ENCODE measurements around the gene HUS1. TPM values are rescaled to one million over a fixed set of nuclear protein-coding genes. Genes with fewer than 3 reads are reported as not detected.
"Not testable (repeated sequence)": the region's sequence is repeated elsewhere in the genome, so short reads cannot be mapped to it uniquely, and the experiment has no call there.

The HUS1 gene
- 10 to 100 TPM; 11.1 to 27.4 (median 20.3) TPM for total RNA-seq

DNA sequence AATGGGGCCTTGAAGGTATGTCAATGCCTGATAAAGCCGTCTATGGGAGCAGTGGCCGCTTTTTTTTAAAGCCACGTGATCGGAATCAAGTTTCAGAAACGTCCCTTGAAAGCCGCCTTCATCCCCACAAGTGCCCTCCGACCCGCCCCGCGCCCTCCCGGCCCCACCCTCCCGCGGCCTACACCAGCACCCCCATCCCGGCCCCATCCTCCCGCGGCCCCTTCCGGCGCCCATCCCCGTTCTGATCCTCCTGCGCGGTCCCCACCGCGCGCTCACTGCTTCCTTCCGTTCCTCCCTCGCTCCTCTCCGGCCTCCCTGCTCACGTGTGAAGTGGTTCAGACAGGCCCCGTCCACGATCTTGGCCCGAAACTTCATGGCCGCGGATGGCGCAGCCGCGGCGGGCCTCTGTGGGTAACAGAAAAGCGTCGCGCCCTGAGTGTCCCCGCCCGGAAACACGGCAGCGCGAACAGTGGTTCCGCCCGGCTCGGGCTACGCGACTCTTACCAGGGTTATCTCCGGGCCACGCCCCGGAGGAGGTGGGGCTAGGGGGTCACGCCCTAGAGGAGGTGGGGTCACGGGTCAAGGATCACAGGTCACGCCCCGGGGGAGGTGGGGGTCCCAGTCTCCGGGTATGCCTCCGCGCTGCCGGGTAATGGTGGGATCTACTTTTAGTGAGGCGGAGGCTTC is at the start of gene HUS1:
Gene HUS1, minus strand, starts transcription at position 471 of the 687 bp plus-strand sequence. Its CDS starts 96 bp downstream, at position 375.
- in situ Hi-C loops (cut with MboI; ENCODE audit: low pct_unique_long_range_greater_than_20kb in 2 of 9, low sequenced_read_pairs in 9 of 9, unreplicated experiment in 9 of 9) = loop anchor here in 3 of 9 experiments (25.0 kb wide), 2 partner anchors 108 to 133 kb away; partner anchors contain the start of gene UPP1 (in 2 of the 3)
- peaks cover 4 to 15% of the 10 kb centered on the region in 2 donors for H3K4me1 ChIP-seq (replicated peaks in 1 of 2)
- H3K27ac ChIP-seq = peak within 1 kb of the TSS; percentile 47 to 90
- peak within 1 kb of the TSS; percentile 46 to 68 (median 52) for H3K4me3 ChIP-seq
- 0 to 27% (median 7%) methylated on average over 3 to 9 of the region's 62 CpGs; no CpG with 5 or more reads in 6 of the 10 experiments for WGBS, 10 experiments
- ATAC-seq (replicated peaks in 6 of 8) = peak; percentile 94 to 98 (median 96)

DNA sequence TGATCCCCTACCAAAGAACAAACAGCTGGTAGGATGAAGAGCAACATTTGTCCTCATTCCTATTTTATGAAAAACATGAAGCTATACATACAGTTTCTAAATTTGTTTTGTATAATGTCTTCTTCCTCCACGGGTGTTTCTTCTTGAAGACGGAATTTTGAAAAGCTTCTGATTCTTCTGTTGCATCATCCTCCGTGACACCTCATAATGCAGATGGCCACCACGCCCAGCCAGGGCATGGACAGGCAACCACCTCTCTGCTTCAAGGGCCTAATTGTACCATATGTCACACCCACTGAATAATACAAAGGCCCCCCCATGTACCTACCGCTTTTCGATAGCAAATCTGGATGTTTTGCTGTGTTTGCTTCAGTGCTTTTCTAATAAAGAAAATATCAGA is 49.5 kb upstream of the HUS1 start, which contains the start of gene SUN3:
Gene SUN3, minus strand, starts transcription at position 170 of the 400 bp plus-strand sequence. Its CDS starts 169 bp downstream, at position 1.
- in situ Hi-C loops (cut with MboI; ENCODE audit: low pct_unique_long_range_greater_than_20kb in 2 of 9, low sequenced_read_pairs in 9 of 9, unreplicated experiment in 9 of 9) = no loop called here
- peak in 2 of 8 experiments; percentile 60 to 73 for ATAC-seq (replicated peaks in 6 of 8)
- H3K27ac ChIP-seq = no peak within 1 kb of the TSS
- H3K4me3 ChIP-seq = no peak within 1 kb of the TSS
- H3K4me1 ChIP-seq (replicated peaks in 1 of 2) = no peaks in the 10 kb centered on the region
- WGBS, 10 experiments = 0 to 96% (median 58%) methylated on average over 1 to 6 of the region's 6 CpGs

DNA sequence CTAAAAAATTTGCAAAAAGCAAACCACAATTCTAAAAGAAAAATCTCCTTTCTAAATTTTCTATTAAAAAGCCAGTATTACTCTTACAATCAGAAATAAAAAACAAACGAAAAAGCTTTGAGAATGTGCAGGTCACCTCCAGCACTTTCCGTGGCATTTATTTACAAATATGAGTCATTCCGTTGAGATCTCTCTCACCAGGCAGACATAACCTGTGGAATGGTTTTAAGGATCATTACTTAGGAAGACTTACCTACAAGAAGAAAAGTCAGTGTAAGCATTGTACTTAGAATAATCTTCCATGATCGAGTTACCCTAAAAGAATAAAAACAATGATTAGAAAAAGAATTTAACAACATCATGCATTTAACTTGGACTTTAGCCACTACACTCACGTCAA is 46.2 kb upstream of the HUS1 start:
- WGBS, 10 experiments = 35 to 90% (median 62%) methylated on average over 2 to 5 of the region's 5 CpGs
- no peak overlapping the region for H3K27ac ChIP-seq
- in situ Hi-C loops (cut with MboI; ENCODE audit: low pct_unique_long_range_greater_than_20kb in 2 of 9, low sequenced_read_pairs in 9 of 9, unreplicated experiment in 9 of 9) = no loop called here
- ATAC-seq (replicated peaks in 6 of 8) = no peak
- no peaks in the 10 kb centered on the region for H3K4me1 ChIP-seq (replicated peaks in 1 of 2)
- H3K4me3 ChIP-seq = no peak overlapping the region

DNA sequence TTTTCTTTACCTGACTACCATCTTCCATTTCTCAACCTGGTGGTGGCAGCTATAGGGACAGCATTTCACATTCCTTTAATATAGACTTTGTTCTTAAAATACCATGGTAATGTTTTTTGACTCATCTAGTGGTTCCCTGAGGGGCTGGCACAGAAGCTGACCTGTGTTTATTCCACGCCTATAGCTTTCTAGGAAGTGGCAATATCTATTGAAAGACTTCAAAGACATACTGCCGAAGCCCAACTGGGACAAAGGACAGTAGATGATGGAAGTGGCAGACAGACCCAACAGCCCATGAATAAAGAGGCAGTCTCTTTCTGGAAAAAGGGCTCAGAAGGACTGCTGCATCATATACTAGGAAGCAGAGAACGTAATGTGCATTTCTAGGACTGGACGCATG is 38.3 kb upstream of the HUS1 start:
- Histone ChIP-seq H3K4me3 (no peak overlapping the region), H3K27ac (no peak overlapping the region), H3K4me1 (replicated peaks in 1 of 2) (no peaks in the 10 kb centered on the region)
- ATAC-seq (replicated peaks in 6 of 8) = no peak
- in situ Hi-C loops (cut with MboI; ENCODE audit: low pct_unique_long_range_greater_than_20kb in 2 of 9, low sequenced_read_pairs in 9 of 9, unreplicated experiment in 9 of 9) = no loop called here
- WGBS, 10 experiments = 57 to 100% (median 97%) methylated on average over 1 to 4 of the region's 4 CpGs

DNA sequence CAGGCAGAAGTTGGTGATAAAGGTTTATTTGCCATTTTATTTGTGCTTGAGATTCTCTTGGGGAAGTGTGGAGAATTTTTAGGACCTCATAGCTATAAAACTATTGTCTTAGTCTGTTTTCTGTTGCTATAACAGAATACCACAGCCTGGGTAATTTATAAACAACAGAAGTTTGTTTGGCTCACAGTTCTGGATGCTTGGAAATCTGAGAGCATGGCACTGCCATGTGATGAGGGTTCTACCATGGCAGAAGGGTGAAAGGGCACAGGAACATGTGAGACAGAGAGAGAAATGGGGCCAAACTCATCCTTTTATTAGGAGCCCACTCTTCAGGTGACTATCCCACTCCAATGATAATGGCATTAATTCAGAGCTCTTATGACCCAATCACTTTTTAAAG is 37.2 kb upstream of the HUS1 start:
- Histone ChIP-seq H3K4me1 (replicated peaks in 1 of 2) (no peaks in the 10 kb centered on the region), H3K4me3 (no peak overlapping the region), H3K27ac (no peak overlapping the region)
- no peak for ATAC-seq (replicated peaks in 6 of 8)
- in situ Hi-C loops (cut with MboI; ENCODE audit: low pct_unique_long_range_greater_than_20kb in 2 of 9, low sequenced_read_pairs in 9 of 9, unreplicated experiment in 9 of 9) = no loop called here

DNA sequence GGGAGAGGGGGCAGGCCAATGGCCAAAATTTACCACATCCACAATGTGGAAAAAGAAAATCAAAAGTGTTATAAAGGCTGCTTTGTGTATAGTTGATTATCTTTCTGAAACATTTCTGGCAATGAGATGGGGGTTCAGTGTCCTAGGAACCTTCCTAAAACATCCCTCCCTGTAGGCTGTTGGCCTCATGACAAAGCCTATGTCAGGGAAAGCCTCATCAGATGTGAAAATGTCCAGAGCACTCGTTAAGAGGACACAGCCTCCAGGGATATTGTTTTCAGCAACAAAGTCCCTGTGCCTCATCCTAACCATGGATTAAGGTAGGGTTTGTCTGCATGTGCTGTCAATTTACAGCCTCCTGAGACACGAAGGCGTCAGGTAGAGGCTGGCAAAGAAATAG is 32.5 kb upstream of the HUS1 start:
- in situ Hi-C loops (cut with MboI; ENCODE audit: low pct_unique_long_range_greater_than_20kb in 2 of 9, low sequenced_read_pairs in 9 of 9, unreplicated experiment in 9 of 9) = no loop called here
- no peak for ATAC-seq (replicated peaks in 6 of 8)
- H3K27ac ChIP-seq = no peak overlapping the region
- H3K4me3 ChIP-seq = no peak overlapping the region
- H3K4me1 ChIP-seq (replicated peaks in 1 of 2) = no peaks in the 10 kb centered on the region
- 27 to 94% (median 67%) methylated on average over 1 to 3 of the region's 3 CpGs; no CpG with 5 or more reads in 1 of the 10 experiments for WGBS, 10 experiments

DNA sequence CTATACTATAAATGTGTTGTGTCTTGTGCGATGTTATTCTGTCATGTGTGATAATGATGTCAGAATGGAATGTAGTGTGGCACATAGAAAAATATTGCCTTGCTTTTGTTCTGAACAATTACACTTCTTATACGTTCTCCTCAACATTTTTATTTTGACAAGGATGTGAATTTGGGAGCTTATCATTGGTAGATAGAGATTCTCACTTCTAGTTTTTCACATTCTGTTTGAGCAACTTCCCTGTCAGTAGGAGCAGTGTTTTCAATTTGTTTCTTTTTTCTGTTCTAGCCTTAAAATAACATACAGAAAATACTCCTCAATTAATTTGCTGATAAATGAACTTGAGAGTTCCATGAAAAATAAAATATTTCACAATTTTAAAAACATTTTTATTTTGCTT is 31.9 kb upstream of the HUS1 start:
- H3K27ac ChIP-seq = no peak overlapping the region
- H3K4me3 ChIP-seq = no peak overlapping the region
- H3K4me1 ChIP-seq (replicated peaks in 1 of 2) = no peaks in the 10 kb centered on the region
- ATAC-seq (replicated peaks in 6 of 8) = no peak
- in situ Hi-C loops (cut with MboI; ENCODE audit: low pct_unique_long_range_greater_than_20kb in 2 of 9, low sequenced_read_pairs in 9 of 9, unreplicated experiment in 9 of 9) = no loop called here
- WGBS, 10 experiments = 33 to 100% (median 91%) methylated on average over 1 to 2 of the region's 2 CpGs; no CpG with 5 or more reads in 2 of the 10 experiments

DNA sequence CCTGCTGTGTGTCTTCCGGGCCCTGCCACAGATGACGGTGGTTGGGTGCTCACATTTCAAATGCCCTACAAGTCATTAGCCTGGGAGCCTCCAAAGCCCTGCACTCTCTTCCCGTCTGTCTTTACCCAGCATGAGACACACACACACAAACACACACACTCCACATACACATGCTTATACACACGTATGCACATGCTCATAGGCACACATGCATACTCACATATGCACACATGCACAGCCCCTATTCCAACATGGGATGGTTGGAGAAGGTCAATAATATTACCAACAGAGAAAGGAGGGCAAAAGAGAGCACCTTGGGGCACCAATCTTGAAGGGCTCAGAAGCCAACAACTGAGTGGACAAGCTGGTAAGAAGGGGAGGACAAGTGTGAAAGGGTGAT is 30.5 kb upstream of the HUS1 start:
- in situ Hi-C loops (cut with MboI; ENCODE audit: low pct_unique_long_range_greater_than_20kb in 2 of 9, low sequenced_read_pairs in 9 of 9, unreplicated experiment in 9 of 9) = no loop called here
- ATAC-seq (replicated peaks in 6 of 8) = no peak
- 50 to 100% methylated on average over 1 of the region's 4 CpGs; no CpG with 5 or more reads in 8 of the 10 experiments for WGBS, 10 experiments
- Histone ChIP-seq H3K4me1 (replicated peaks in 1 of 2) (peaks cover 0 to 7% of the 10 kb centered on the region in 2 donors), H3K4me3 (no peak overlapping the region), H3K27ac (no peak overlapping the region)

DNA sequence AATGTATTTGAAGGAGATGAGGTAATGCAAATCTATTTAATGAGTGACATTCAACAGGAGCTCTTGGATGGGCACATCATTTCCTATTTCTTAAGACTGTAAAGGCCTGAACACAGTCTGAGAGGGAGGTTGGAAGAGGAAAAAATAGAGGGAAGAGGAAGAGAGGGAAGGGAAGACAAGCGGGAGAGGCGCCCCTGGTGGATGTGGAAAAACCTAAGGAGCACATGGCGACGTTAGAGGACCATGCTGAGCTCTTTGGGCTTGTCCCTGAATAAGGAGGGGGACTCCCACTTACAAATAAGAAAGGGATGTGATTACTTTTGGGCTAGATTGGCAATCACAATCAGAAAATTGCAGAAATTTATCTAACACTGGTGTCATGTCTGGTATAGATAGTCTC is 29.8 kb upstream of the HUS1 start:
- in situ Hi-C loops (cut with MboI; ENCODE audit: low pct_unique_long_range_greater_than_20kb in 2 of 9, low sequenced_read_pairs in 9 of 9, unreplicated experiment in 9 of 9) = no loop called here
- 60 to 100% (median 91%) methylated on average over 1 to 4 of the region's 4 CpGs; no CpG with 5 or more reads in 5 of the 10 experiments for WGBS, 10 experiments
- Histone ChIP-seq H3K4me1 (replicated peaks in 1 of 2) (peaks cover 0 to 14% of the 10 kb centered on the region in 2 donors), H3K4me3 (no peak overlapping the region), H3K27ac (no peak overlapping the region)
- no peak for ATAC-seq (replicated peaks in 6 of 8)

DNA sequence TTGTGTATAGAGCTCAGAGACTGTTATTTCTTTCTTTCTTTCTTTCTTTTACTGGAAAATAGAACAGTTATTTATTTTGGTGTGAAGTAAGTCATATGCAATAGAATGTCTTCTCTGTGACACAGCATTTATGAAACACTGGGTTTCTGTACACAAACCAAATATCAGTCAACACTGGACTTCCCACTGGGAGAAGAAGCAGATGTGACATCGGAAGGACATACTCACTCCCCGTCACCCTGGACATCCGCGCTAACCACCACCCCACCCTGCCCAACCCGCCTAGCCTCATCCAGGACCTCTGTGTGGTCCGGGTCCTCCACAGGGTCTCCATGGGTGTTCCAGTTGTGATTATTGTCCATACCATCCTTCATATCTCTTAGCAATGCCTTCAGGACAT is 27.5 kb upstream of the HUS1 start:
- ATAC-seq (replicated peaks in 6 of 8) = no peak
- in situ Hi-C loops (cut with MboI; ENCODE audit: low pct_unique_long_range_greater_than_20kb in 2 of 9, low sequenced_read_pairs in 9 of 9, unreplicated experiment in 9 of 9) = no loop called here
- Histone ChIP-seq H3K4me1 (replicated peaks in 1 of 2) (peaks cover 0 to 17% of the 10 kb centered on the region in 2 donors), H3K4me3 (no peak overlapping the region), H3K27ac (no peak overlapping the region)
- 60 to 100% (median 86%) methylated on average over 1 to 4 of the region's 6 CpGs; no CpG with 5 or more reads in 6 of the 10 experiments for WGBS, 10 experiments

DNA sequence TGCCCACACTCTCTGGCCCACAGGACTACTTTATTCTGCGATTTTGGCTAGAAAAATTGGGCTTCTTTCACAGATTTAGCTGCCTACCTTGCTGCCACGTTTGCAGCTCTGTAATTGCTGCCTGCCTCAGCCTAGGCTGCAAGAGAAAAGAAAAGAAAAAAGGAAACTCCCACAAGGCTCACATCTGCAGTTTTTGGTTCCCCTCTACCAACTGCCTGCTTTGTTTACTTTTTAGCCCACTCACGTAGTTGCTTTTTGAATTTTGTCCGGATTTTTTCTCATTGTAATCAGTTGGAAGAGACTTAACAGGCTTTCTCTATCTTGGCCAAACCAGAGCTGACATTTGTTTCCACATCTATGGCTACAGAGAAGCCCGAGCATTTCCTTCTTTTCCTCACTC is 25.2 kb upstream of the HUS1 start:
- no peak overlapping the region for H3K4me3 ChIP-seq
- H3K4me1 ChIP-seq (replicated peaks in 1 of 2) = peaks cover 0 to 17% of the 10 kb centered on the region in 2 donors
- H3K27ac ChIP-seq = peak overlapping the region in 1 of 2 donors; percentile 19
- WGBS, 10 experiments = 10 to 67% (median 37%) methylated on average over 1 to 5 of the region's 5 CpGs; no CpG with 5 or more reads in 1 of the 10 experiments
- in situ Hi-C loops (cut with MboI; ENCODE audit: low pct_unique_long_range_greater_than_20kb in 2 of 9, low sequenced_read_pairs in 9 of 9, unreplicated experiment in 9 of 9) = no loop called here
- ATAC-seq (replicated peaks in 6 of 8) = no peak

DNA sequence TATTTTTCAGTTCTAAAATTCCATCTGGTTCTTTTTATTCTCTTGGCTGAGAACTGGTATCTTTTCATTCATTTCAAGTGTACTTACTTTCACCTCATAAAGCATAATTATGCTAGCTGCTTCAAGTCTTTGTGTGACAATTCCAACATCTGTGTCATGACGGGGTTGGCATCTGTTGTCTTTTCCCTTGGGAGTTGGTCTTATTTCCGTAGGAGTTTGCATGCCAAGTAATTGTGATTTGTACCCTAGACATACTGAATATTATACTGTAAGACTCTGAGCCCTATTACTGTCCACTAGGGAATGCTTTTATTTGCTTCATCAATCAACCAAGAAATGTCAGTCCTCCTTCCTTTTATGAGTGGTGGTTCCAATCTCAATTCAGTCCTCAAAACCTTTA is 24.6 kb upstream of the HUS1 start:
- no peak overlapping the region for H3K4me3 ChIP-seq
- WGBS, 10 experiments = 4 to 80% (median 29%) methylated on average over 1 to 2 of the region's 2 CpGs; no CpG with 5 or more reads in 2 of the 10 experiments
- ATAC-seq (replicated peaks in 6 of 8) = peak in 3 of 8 experiments; percentile 45 to 50 (median 49)
- in situ Hi-C loops (cut with MboI; ENCODE audit: low pct_unique_long_range_greater_than_20kb in 2 of 9, low sequenced_read_pairs in 9 of 9, unreplicated experiment in 9 of 9) = no loop called here
- H3K27ac ChIP-seq = peak overlapping the region in 1 of 2 donors; percentile 19
- peaks cover 0 to 17% of the 10 kb centered on the region in 2 donors for H3K4me1 ChIP-seq (replicated peaks in 1 of 2)

DNA sequence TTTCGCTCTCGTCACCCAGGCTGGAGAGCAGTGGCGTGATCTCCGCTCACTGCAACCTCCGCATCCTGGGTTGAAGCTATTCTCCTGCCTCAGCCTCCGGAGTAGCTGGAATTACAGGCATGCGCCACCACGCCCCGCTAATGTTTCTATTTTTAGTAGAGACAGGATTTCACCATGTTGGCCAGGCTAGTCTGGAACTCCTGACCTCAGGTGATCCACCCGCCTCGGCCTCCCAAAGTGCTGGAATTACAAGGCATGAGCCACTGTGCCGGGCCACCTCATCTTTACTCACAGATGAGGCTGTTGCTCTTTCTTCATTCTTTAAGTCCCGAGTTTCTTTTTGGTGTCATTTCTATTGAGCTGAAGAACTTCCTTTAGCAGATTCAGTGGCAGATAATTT is 20.7 kb upstream of the HUS1 start:
- H3K4me1 ChIP-seq (replicated peaks in 1 of 2) = peaks cover 0 to 12% of the 10 kb centered on the region in 2 donors
- not testable (repeated sequence) for H3K27ac ChIP-seq

More for the DNA sequence above, 20.7 kb upstream of the HUS1 start:
- WGBS, 10 experiments = 29 to 100% (median 94%) methylated on average over 3 to 10 of the region's 13 CpGs
- H3K4me3 ChIP-seq; ATAC-seq (replicated peaks in 6 of 8); in situ Hi-C loops (cut with MboI; ENCODE audit: low pct_unique_long_range_greater_than_20kb in 2 of 9, low sequenced_read_pairs in 9 of 9, unreplicated experiment in 9 of 9): not testable (repeated sequence)
